ENCODE measurements around the gene CHCHD6. TPM values are rescaled to one million over a fixed set of nuclear protein-coding genes. Genes with fewer than 3 reads are reported as not detected.

The CHCHD6 gene
- total RNA-seq, 2 experiments from 2014 or later, result 16.6 to 21.2 TPM

- ATAC-seq, result no peak
- DNase-seq, result no peak
- H3K36me3 Mint-ChIP-seq (ENCODE audit: low read depth), result no peaks in the 10 kb centered on the region
- no peaks in the 10 kb centered on the region for H3K27me3 Mint-ChIP-seq
- intact Hi-C loops (cut with micrococcal nuclease), result no loop called here
- no peak overlapping the region for H3K27ac Mint-ChIP-seq
- no peaks in the 10 kb centered on the region for H3K9me3 Mint-ChIP-seq
- ChIA-PET CTCF (no interaction called here), POLR2A (no interaction called here)
- no peak overlapping the region for H3K4me3 Mint-ChIP-seq
- TF ChIP-seq, protein P1, sequence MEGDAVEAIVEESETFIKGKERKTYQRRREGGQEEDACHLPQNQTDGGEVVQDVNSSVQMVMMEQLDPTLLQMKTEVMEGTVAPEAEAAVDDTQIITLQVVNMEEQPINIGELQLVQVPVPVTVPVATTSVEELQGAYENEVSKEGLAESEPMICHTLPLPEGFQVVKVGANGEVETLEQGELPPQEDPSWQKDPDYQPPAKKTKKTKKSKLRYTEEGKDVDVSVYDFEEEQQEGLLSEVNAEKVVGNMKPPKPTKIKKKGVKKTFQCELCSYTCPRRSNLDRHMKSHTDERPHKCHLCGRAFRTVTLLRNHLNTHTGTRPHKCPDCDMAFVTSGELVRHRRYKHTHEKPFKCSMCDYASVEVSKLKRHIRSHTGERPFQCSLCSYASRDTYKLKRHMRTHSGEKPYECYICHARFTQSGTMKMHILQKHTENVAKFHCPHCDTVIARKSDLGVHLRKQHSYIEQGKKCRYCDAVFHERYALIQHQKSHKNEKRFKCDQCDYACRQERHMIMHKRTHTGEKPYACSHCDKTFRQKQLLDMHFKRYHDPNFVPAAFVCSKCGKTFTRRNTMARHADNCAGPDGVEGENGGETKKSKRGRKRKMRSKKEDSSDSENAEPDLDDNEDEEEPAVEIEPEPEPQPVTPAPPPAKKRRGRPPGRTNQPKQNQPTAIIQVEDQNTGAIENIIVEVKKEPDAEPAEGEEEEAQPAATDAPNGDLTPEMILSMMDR (IDR thresholded peaks at IDR 0.05), result no peak
- H3K4me1 Mint-ChIP-seq (ENCODE audit: low read depth), result no peaks in the 10 kb centered on the region
These were observed 288.2 kb downstream of the CHCHD6 start for GRCh38 chr3:126992216-126992615.

- no peaks in the 10 kb centered on the region for H3K27me3 Mint-ChIP-seq
- no peak overlapping the region for H3K4me3 Mint-ChIP-seq
- no peaks in the 10 kb centered on the region for H3K36me3 Mint-ChIP-seq (ENCODE audit: low read depth)
- CTCF ChIA-PET, result no interaction called here
- no peaks in the 10 kb centered on the region for H3K9me3 Mint-ChIP-seq
- intact Hi-C loops (cut with micrococcal nuclease), result no loop called here
- no peak overlapping the region for H3K27ac Mint-ChIP-seq
- POLR2A ChIA-PET, result no interaction called here
- DNase-seq (no peak), ATAC-seq (no peak)
- H3K4me1 Mint-ChIP-seq (ENCODE audit: low read depth), result no peaks in the 10 kb centered on the region
- TF ChIP-seq, protein P1 (IDR thresholded peaks at IDR 0.05), result no peak
These were observed 288.7 kb downstream of the CHCHD6 start for GRCh38 chr3:126992776-126993175.

DNA sequence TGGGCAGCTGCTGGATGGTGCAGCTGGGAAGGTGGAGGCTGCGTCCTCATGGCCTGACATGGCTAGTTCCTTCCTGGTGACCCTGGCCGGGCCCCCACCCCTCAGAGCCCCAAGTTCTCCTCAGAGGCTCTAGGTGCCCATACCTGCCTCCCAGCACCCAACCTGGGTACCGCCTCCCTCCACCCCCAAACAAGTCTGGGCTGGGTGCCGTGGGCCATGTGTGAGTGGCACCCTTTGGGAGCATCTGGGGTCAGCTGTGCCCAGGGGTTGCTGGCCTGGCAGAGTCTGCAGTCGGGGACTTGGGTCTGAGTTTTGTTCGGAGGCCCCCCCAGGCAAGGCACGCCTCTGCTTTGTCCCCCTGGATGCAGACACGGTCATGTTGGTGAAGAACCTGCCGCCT, 289.4 kb downstream of the CHCHD6 start:
- ATAC-seq (no peak), DNase-seq (no peak)
- POLR2A ChIA-PET, result no interaction called here
- H3K4me1 Mint-ChIP-seq (ENCODE audit: low read depth), result no peaks in the 10 kb centered on the region
- CTCF ChIA-PET, result no interaction called here
- H3K27me3 Mint-ChIP-seq, result no peaks in the 10 kb centered on the region
- H3K27ac Mint-ChIP-seq, result no peak overlapping the region
- no peak overlapping the region for H3K4me3 Mint-ChIP-seq
- TF ChIP-seq, protein P1 (IDR thresholded peaks at IDR 0.05), result no peak
- H3K9me3 Mint-ChIP-seq, result no peaks in the 10 kb centered on the region
- intact Hi-C loops (cut with micrococcal nuclease), result no loop called here
- H3K36me3 Mint-ChIP-seq (ENCODE audit: low read depth), result no peaks in the 10 kb centered on the region

DNA sequence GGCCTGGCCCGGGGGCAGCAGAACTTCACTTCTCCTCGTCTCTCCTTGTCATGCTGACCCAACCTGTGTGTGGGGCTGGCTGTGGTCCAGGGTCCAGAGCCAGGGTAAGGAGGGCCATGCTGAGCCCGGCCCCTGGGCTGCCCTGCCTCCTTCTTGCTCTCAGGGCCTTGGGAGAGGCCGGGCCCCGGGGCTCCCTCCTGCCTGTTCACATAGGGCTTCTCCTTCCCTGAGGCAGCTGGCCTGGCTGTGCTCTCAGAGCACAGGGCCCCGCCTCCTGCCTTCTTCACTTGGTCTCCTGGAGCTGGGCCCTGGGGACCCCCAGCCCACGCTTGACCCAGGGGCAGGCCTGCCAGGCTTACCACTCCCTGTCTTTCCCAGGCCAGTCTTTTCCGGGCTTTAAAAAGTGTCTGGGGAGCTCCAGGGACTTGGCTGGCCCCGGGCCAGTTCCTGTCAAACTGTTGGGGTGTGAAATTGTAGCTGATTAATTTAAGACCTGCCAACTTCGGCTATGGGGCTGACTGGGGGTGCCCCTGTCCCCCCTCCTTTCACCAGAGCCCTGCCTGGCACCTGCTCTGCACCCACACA, 290.7 kb downstream of the CHCHD6 start:
- intact Hi-C loops (cut with micrococcal nuclease), result no loop called here
- no peak for ATAC-seq
- TF ChIP-seq, protein P1 (IDR thresholded peaks at IDR 0.05), result no peak
- Mint-ChIP-seq H3K4me1 (ENCODE audit: low read depth) (no peaks in the 10 kb centered on the region), H3K36me3 (ENCODE audit: low read depth) (no peaks in the 10 kb centered on the region), H3K4me3 (no peak overlapping the region), H3K27ac (no peak overlapping the region), H3K27me3 (no peaks in the 10 kb centered on the region), H3K9me3 (no peaks in the 10 kb centered on the region)
- ChIA-PET POLR2A (no interaction called here), CTCF (no interaction called here)
- no peak for DNase-seq

- ChIA-PET POLR2A (interaction anchor here (0.6 kb wide), 1 partner anchor 132 kb away, joined by 3 read pairs; no protein-coding TSS in a partner anchor), CTCF (no interaction called here)
- no peaks in the 10 kb centered on the region for H3K9me3 Mint-ChIP-seq
These were observed 291.3 kb downstream of the CHCHD6 start for GRCh38 chr3:126995254-126995780.

More at GRCh38 chr3:126995254-126995780, 291.3 kb downstream of the CHCHD6 start:
- H3K4me1 Mint-ChIP-seq (ENCODE audit: low read depth), result no peaks in the 10 kb centered on the region
- TF ChIP-seq, protein P1 (IDR thresholded peaks at IDR 0.05), result no peak
- H3K27me3 Mint-ChIP-seq, result no peaks in the 10 kb centered on the region
- no peak overlapping the region for H3K27ac Mint-ChIP-seq
- no peaks in the 10 kb centered on the region for H3K36me3 Mint-ChIP-seq (ENCODE audit: low read depth)
- ATAC-seq (no peak), DNase-seq (no peak)
- H3K4me3 Mint-ChIP-seq, result no peak overlapping the region
- intact Hi-C loops (cut with micrococcal nuclease), result no loop called here

Data from activated CD8-positive, alpha-beta T cell treated with anti-CD3 and anti-CD28 coated beads for 36 hours (primary cell).